Measurements from ENCODE around the gene LMAN2L.

The LMAN2L gene

DNA sequence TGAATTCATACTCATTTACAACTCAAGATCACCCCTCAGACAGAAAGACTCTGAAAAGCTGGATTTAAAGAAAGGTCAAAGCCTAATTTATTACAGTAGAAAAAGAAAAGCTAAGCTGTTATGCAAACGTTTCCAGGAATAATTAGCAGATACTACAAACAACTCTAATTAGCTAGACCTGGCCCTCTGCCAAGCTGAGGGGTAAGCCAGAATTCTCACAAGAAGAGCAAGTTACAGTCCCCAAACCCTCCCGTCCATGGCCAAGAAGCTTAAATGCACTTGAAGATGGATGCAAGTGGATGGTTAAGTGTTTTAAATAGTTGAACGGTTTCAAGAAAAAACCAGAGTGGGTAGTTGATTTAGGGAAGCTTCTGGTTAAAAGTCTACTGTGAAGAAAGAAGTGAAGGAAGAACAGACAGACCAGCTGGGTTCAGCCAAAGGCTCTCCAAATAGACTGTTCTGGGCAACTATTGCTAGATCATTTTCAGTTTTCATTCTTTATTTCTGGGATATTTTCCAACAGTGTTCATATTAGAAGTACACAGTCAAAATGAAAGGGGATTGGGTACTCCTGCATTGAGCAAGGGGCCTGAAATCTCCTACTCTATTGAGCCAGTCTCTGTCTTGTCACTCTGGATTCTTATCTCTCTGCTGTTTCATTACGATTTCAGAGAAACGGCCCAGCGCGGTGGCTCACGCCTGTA lies 4.8 kb downstream of the LMAN2L start:
- Histone ChIP-seq H3K27me3 (ENCODE audit: control insufficient read depth in 1 of 2, insufficient read depth in 1 of 2, low read length in 2 of 2) (no peaks in the 10 kb centered on the region), H3K9ac (ENCODE audit: low read length) (no peak overlapping the region), H3K18ac (ENCODE audit: low read depth in 1 of 2, low read length in 2 of 2) (no peak overlapping the region), H3K4me1 (ENCODE audit: control insufficient read depth, insufficient read depth, low read depth, low read length) (no peaks in the 10 kb centered on the region), H3K36me3 (ENCODE audit: control insufficient read depth in 1 of 2, insufficient read depth in 2 of 2, low read depth in 1 of 2, low read length in 2 of 2) (peaks cover 36 to 59% of the 10 kb centered on the region in 2 experiments), H3K4ac (ENCODE audit: low read depth in 1 of 2, low read length in 2 of 2) (no peak overlapping the region), H2BK15ac (ENCODE audit: low read depth, poor library complexity, severe bottlenecking) (no peak overlapping the region), H4K91ac (ENCODE audit: low read length) (no peak overlapping the region), H2BK5ac (ENCODE audit: low read depth, low read length, poor library complexity, severe bottlenecking) (no peak overlapping the region), H2AK5ac (ENCODE audit: low read length, severe bottlenecking) (no peak overlapping the region), H3K27ac (ENCODE audit: low read length, poor library complexity, severe bottlenecking) (no peak overlapping the region), H2AFZ (ENCODE audit: low read depth, low read length) (no peak overlapping the region), H3K4me3 (ENCODE audit: insufficient read depth in 1 of 2, low read depth in 1 of 2, low read length in 2 of 2) (no peak overlapping the region), H3K79me1 (replicated peaks; ENCODE audit: low read length, poor library complexity, severe bottlenecking) (peaks cover 38% of the 10 kb centered on the region), H3K14ac (ENCODE audit: low read length in 2 of 2) (no peak overlapping the region), H3K23ac (ENCODE audit: low read length in 2 of 2) (no peak overlapping the region), H2BK120ac (ENCODE audit: low read depth, low read length) (no peak overlapping the region), H3K4me2 (ENCODE audit: low read length, poor library complexity, severe bottlenecking) (no peak overlapping the region), H2BK12ac (ENCODE audit: low read length in 2 of 2) (no peak overlapping the region), H4K8ac (ENCODE audit: low read length) (no peak overlapping the region), H3K9me3 (ENCODE audit: control insufficient read depth, low read length) (no peaks in the 10 kb centered on the region)
- no peak for DNase-seq
- 90% methylated on average over 8 of the region's 8 CpGs for WGBS

DNA sequence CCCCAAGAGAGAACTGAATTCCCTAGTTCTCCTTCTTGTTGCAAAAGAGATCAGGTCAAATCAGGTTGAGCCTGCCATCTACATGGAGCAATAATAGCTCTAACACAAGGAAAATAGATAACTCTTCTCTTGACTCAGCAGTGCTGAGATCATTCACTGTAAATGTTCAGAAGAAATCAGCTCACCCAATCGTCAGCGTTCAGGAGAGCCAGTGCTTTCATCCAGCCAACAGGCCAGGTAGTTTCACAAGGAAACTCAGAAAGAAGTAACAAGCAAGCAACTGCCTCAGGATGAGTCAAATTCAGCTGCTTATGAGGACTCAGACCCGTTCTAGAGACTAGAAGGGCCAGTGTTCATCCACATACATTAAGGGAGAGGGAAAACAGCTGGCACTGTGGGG lies 5.9 kb downstream of the LMAN2L start:
- Histone ChIP-seq H3K9me3 (ENCODE audit: control insufficient read depth, low read length) (no peaks in the 10 kb centered on the region), H3K4me1 (ENCODE audit: control insufficient read depth, insufficient read depth, low read depth, low read length) (no peaks in the 10 kb centered on the region), H2BK5ac (ENCODE audit: low read depth, low read length, poor library complexity, severe bottlenecking) (no peak overlapping the region), H3K14ac (ENCODE audit: low read length in 2 of 2) (no peak overlapping the region), H3K18ac (ENCODE audit: low read depth in 1 of 2, low read length in 2 of 2) (no peak overlapping the region), H2BK15ac (ENCODE audit: low read depth, poor library complexity, severe bottlenecking) (no peak overlapping the region), H4K8ac (ENCODE audit: low read length) (no peak overlapping the region), H3K4ac (ENCODE audit: low read depth in 1 of 2, low read length in 2 of 2) (no peak overlapping the region), H3K79me1 (replicated peaks; ENCODE audit: low read length, poor library complexity, severe bottlenecking) (peaks cover 33% of the 10 kb centered on the region), H3K4me3 (ENCODE audit: insufficient read depth in 1 of 2, low read depth in 1 of 2, low read length in 2 of 2) (no peak overlapping the region), H3K4me2 (ENCODE audit: low read length, poor library complexity, severe bottlenecking) (no peak overlapping the region), H3K9ac (ENCODE audit: low read length) (no peak overlapping the region), H4K91ac (ENCODE audit: low read length) (no peak overlapping the region), H2BK120ac (ENCODE audit: low read depth, low read length) (no peak overlapping the region), H3K36me3 (ENCODE audit: control insufficient read depth in 1 of 2, insufficient read depth in 2 of 2, low read depth in 1 of 2, low read length in 2 of 2) (peaks cover 36 to 59% of the 10 kb centered on the region in 2 experiments), H3K27ac (ENCODE audit: low read length, poor library complexity, severe bottlenecking) (no peak overlapping the region), H2BK12ac (ENCODE audit: low read length in 2 of 2) (no peak overlapping the region), H2AFZ (ENCODE audit: low read depth, low read length) (no peak overlapping the region), H3K27me3 (ENCODE audit: control insufficient read depth in 1 of 2, insufficient read depth in 1 of 2, low read length in 2 of 2) (no peaks in the 10 kb centered on the region), H2AK5ac (ENCODE audit: low read length, severe bottlenecking) (no peak overlapping the region), H3K23ac (ENCODE audit: low read length in 2 of 2) (no peak overlapping the region)
- 93% methylated on average over 3 of the region's 3 CpGs for WGBS
- DNase-seq = no peak

DNA sequence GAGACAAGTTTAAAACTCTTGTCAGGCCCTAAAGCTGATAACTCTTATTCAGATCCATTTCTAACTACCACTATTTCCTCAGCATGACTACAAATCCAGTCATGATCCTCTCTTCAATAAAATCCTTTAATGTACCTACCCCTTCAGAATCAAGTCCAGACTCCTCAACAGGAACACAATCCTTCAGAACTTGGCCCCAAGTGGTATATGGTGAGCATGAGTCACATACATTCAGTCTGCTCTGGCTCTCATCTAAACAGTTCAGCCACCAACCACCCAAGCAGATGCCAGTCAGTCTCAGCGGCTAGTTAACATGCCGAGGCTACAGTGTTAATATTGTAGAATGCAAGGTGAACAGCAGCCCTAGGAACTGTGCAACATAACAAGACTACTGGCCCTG lies 9.7 kb downstream of the LMAN2L start:
- H3K79me1 ChIP-seq (replicated peaks; ENCODE audit: low read length, poor library complexity, severe bottlenecking) = peaks cover 17% of the 10 kb centered on the region
- H3K4ac ChIP-seq (ENCODE audit: low read depth in 1 of 2, low read length in 2 of 2) = no peak overlapping the region
- H4K91ac ChIP-seq (ENCODE audit: low read length) = no peak overlapping the region
- H3K27me3 ChIP-seq (ENCODE audit: control insufficient read depth in 1 of 2, insufficient read depth in 1 of 2, low read length in 2 of 2) = no peaks in the 10 kb centered on the region
- no peak overlapping the region for H2BK15ac ChIP-seq (ENCODE audit: low read depth, poor library complexity, severe bottlenecking)
- no peak overlapping the region for H2AFZ ChIP-seq (ENCODE audit: low read depth, low read length)
- H2AK5ac ChIP-seq (ENCODE audit: low read length, severe bottlenecking) = no peak overlapping the region
- no peak overlapping the region for H3K14ac ChIP-seq (ENCODE audit: low read length in 2 of 2)
- H4K8ac ChIP-seq (ENCODE audit: low read length) = no peak overlapping the region
- WGBS = 82% methylated on average over 2 of the region's 2 CpGs
- no peak overlapping the region for H3K23ac ChIP-seq (ENCODE audit: low read length in 2 of 2)
- H2BK12ac ChIP-seq (ENCODE audit: low read length in 2 of 2) = no peak overlapping the region
- peak; percentile 38 for DNase-seq
- H3K18ac ChIP-seq (ENCODE audit: low read depth in 1 of 2, low read length in 2 of 2) = no peak overlapping the region
- H3K27ac ChIP-seq (ENCODE audit: low read length, poor library complexity, severe bottlenecking) = no peak overlapping the region
- peaks cover 51 to 65% of the 10 kb centered on the region in 2 experiments for H3K36me3 ChIP-seq (ENCODE audit: control insufficient read depth in 1 of 2, insufficient read depth in 2 of 2, low read depth in 1 of 2, low read length in 2 of 2)
- no peak overlapping the region for H2BK5ac ChIP-seq (ENCODE audit: low read depth, low read length, poor library complexity, severe bottlenecking)
- no peaks in the 10 kb centered on the region for H3K9me3 ChIP-seq (ENCODE audit: control insufficient read depth, low read length)
- no peak overlapping the region for H3K4me3 ChIP-seq (ENCODE audit: insufficient read depth in 1 of 2, low read depth in 1 of 2, low read length in 2 of 2)
- H2BK120ac ChIP-seq (ENCODE audit: low read depth, low read length) = no peak overlapping the region
- no peak overlapping the region for H3K9ac ChIP-seq (ENCODE audit: low read length)
- H3K4me2 ChIP-seq (ENCODE audit: low read length, poor library complexity, severe bottlenecking) = no peak overlapping the region
- H3K4me1 ChIP-seq (ENCODE audit: control insufficient read depth, insufficient read depth, low read depth, low read length) = no peaks in the 10 kb centered on the region

DNA sequence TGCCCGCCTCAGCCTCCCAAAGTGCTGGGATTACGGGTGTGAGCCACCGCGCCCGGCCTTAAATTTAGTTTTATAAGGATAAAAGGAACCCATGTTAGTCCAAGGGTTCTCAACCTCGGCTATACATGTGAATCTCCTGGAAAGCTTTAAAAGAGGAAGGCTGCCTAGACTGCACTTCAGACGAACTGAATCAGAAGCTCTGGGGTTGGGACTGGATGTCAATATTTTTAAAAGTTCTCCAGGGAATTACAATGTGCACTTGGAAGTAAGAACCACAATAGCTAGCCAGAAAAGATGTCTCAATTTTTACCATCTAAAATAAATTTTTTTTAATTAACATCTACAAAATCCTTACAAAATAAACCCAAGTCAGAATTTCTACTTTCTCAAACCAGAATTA lies 10.1 kb downstream of the LMAN2L start:
- no peak overlapping the region for H2AFZ ChIP-seq (ENCODE audit: low read depth, low read length)
- no peak overlapping the region for H3K18ac ChIP-seq (ENCODE audit: low read depth in 1 of 2, low read length in 2 of 2)
- no peak overlapping the region for H2AK5ac ChIP-seq (ENCODE audit: low read length, severe bottlenecking)
- no peak overlapping the region for H3K14ac ChIP-seq (ENCODE audit: low read length in 2 of 2)
- H3K4me2 ChIP-seq (ENCODE audit: low read length, poor library complexity, severe bottlenecking) = no peak overlapping the region
- H4K8ac ChIP-seq (ENCODE audit: low read length) = no peak overlapping the region
- no peak overlapping the region for H3K9ac ChIP-seq (ENCODE audit: low read length)
- no peak overlapping the region for H2BK5ac ChIP-seq (ENCODE audit: low read depth, low read length, poor library complexity, severe bottlenecking)
- no peaks in the 10 kb centered on the region for H3K9me3 ChIP-seq (ENCODE audit: control insufficient read depth, low read length)
- no peak overlapping the region for H2BK15ac ChIP-seq (ENCODE audit: low read depth, poor library complexity, severe bottlenecking)
- peaks cover 14% of the 10 kb centered on the region for H3K79me1 ChIP-seq (replicated peaks; ENCODE audit: low read length, poor library complexity, severe bottlenecking)
- DNase-seq = no peak
- H4K91ac ChIP-seq (ENCODE audit: low read length) = no peak overlapping the region
- no peak overlapping the region for H3K4me3 ChIP-seq (ENCODE audit: insufficient read depth in 1 of 2, low read depth in 1 of 2, low read length in 2 of 2)
- no peak overlapping the region for H3K4ac ChIP-seq (ENCODE audit: low read depth in 1 of 2, low read length in 2 of 2)
- 95% methylated on average over 7 of the region's 7 CpGs for WGBS
- no peak overlapping the region for H2BK120ac ChIP-seq (ENCODE audit: low read depth, low read length)
- H3K23ac ChIP-seq (ENCODE audit: low read length in 2 of 2) = no peak overlapping the region
- no peaks in the 10 kb centered on the region for H3K27me3 ChIP-seq (ENCODE audit: control insufficient read depth in 1 of 2, insufficient read depth in 1 of 2, low read length in 2 of 2)
- no peaks in the 10 kb centered on the region for H3K4me1 ChIP-seq (ENCODE audit: control insufficient read depth, insufficient read depth, low read depth, low read length)
- H2BK12ac ChIP-seq (ENCODE audit: low read length in 2 of 2) = no peak overlapping the region
- peaks cover 51 to 61% of the 10 kb centered on the region in 2 experiments for H3K36me3 ChIP-seq (ENCODE audit: control insufficient read depth in 1 of 2, insufficient read depth in 2 of 2, low read depth in 1 of 2, low read length in 2 of 2)
- no peak overlapping the region for H3K27ac ChIP-seq (ENCODE audit: low read length, poor library complexity, severe bottlenecking)
